Stimulated activated CD8-positive, alpha-beta memory T cell treated with anti-CD3 and anti-CD28 coated beads, Interleukin-15, amount 100 ng/mL, for 24 hours (primary cell): ENCODE measurements around the gene NRM.
"Not testable (repeated sequence)": the region's sequence is repeated elsewhere in the genome, so short reads cannot be mapped to it uniquely, and the experiment has no call there.

Experiments
- DNase-seq: peaks from one replicate; pipeline ENCODE4 v3.0.0-alpha.2; 2020; ENCODE audit warnings: low read depth

The NRM gene

DNA sequence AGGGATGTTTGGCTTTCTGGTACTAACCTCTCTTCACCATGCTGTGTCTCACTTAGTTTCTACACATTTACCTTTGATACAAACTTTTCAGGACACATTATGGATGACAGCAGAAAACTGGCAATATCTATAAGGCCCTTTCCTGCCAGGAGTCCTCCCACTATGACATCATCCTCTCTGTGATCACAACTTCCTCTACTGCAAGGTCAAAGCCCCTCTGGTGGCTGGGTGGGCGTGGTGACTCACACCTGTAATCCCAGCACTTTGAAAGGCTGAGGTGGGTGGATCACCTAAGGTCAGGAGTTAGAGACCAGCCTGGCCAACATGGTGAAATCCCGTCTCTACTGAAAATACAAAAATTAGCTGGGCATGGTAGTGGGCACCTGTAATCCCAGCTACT lies 24.5 kb downstream of the NRM start:
- DNase-seq, result not testable (repeated sequence)

- no peak for DNase-seq
These were observed 25.6 kb downstream of the NRM start for GRCh38 chr6:30664994-30665767.

DNA sequence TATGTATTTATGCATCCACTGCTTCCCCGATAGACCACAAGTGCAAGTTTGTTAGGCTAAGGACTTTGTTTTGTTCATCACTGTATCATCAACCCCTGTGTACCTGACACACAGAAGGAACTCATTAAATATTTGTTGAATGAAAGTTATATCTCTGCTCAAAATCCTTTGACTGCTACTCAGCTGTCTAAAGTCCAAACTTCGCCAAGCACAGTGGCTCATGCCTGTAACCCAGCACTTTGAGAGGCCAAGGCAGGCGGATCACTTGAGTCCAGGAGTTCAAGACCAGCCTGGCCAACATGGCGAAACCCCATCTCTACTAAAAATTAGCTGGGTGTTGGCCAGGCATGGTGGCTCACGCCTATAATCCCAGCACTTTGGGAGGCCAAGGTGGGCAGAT lies 32.9 kb downstream of the NRM start:
- not testable (repeated sequence) for DNase-seq

DNA sequence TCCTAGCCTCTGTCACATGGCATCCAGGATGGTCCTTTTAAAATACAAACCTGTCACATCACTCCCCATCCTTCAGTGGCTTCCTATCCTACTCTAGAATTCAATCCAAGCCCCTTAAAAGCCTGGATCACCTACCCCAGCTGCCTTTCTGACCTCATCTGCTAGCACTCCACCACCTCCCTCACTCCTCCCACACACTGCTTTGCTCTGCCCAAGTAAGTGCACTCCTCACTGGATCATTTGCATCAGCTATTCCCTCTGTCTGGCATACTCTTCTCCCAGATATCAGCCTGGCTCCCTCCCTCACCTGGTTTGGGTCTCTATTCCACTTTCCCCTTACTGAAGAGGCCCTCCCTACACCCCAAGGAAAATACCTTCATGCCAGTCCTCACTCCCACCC lies 33.3 kb downstream of the NRM start:
- no peak for DNase-seq

- DNase-seq, result no peak
These were observed 34.3 kb downstream of the NRM start for GRCh38 chr6:30656513-30656912.

DNA sequence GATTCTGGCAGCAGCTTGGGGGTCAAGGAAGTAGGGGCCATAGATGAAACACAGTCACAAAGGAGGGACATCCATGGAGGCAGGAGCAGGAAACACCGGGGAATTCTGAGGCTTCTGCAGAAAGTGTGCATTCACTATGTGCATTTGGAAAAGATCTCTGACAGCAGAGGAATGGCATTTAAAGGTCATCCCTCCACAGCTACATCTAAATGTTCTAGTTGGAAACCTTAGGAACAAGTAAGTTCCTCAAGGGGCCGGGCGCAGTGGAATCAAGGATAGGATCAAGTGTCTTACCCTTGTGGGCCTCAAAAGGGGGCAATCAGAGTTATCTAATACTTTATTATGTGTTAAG lies 35.1 kb downstream of the NRM start:
- DNase-seq, result no peak

GRCh38 chr6:30654798-30655742 lies 35.7 kb downstream of the NRM start:
- DNase-seq, result no peak

DNA sequence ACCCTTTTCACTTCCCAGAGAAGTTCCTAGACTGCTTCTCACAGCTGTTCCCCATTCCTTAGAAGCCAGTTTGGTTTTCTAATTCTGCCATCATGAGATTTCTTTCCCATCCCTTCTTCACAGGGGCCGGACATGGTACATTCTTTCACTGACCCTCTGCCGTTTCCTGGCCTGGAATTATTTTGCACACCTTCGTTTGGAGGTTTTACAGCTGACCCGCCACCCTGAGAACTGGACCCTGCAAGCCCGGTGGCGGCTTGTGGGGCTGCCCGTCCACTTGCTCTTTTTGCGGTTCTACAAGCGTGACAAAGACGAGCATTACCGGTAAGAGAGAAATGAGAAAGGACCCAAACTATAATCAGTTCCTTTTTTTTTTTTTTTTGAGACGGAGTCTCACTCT lies 39.6 kb downstream of the NRM start:
- DNase-seq, result no peak

DNA sequence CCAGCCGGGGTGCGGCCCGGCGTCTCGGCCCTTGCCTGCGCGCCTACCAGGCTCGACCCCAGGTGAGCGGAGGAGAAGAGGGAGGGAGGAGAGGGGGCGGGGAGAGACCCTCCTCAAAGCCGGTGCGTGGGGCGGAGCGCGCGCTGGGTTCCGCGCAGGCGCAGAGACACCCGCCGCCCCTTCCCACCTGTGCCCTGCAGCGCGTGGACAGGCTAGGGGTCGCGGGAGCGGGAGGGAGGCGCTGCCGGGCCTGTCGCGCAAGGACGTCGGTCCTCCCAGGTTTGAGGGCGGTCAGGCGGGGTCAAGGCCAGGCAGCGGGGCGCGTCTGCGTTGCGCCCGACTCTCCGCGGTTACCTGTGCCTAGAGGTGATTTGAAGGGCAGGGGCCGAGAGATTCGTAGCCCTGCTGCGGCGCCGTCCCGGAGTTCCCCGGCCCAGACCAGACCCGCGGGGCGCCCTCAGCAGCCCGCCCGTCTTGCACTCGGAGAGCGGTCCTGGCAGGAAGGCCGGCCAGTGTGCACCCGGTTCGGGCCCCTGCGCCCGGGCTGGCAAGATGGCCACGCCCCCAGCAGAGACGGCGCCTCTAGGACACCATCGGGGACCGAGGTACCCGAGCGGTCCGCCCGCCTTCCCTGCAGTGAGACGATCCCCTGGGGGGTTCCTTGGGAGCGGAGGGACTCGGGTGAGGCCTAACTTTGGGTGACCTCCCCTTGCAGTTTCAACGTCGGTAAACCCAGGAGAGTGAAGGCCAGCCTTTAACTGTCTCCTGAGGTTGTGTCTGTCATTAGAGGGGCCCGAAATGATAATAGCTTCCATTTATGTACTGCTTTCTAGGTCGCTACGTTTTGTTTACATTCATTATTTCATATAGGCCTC lies 43.3 kb downstream of the NRM start:
- DNase-seq, result peak; percentile 52

DNA sequence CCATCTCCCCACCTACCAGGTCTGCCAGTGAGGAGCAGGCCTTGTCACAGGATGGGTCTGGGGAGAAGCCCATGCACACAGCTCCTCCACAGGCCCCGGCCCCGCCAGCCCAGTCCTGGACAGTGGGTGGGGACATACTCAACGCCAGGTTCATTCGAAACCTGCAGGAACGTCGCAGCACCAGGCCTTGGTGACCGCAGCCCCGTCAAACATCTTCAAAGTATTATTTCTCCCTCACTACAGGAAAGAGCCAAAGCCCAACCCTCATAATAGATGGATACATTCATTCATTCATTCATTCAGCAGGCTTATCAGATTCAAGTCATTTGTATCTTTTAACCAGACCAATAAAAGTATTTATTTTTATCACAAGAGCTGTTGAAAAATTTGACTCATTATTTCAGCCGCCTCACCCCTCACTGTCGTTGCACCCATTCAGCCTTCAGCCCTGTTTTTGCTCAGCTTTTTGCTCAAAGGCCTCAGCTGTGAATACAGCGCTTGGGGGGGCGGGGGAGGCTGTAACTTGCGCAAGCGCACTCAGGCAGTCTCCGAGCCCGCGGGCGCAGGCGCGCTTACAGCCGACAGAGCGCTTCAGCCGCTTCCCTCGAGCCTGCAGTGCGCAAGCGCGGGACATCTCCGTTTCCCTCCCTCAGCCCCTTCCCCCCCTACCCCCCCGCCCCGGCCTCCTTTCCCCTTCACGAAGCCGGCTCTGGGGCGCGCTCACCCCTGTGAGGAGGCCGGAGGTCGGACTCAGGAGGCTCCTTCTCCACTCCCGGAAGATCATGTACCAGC lies 44.1 kb downstream of the NRM start, which contains the start of gene C6orf136:
C6orf136 (plus strand) TSS at position 684 of the 792 bp plus-strand sequence; CDS start at position 783, 99 bp downstream.
- DNase-seq, result peak; percentile 77

GRCh38 chr6:30645989-30646388 lies 44.8 kb downstream of the NRM start:
- no peak for DNase-seq

DNA sequence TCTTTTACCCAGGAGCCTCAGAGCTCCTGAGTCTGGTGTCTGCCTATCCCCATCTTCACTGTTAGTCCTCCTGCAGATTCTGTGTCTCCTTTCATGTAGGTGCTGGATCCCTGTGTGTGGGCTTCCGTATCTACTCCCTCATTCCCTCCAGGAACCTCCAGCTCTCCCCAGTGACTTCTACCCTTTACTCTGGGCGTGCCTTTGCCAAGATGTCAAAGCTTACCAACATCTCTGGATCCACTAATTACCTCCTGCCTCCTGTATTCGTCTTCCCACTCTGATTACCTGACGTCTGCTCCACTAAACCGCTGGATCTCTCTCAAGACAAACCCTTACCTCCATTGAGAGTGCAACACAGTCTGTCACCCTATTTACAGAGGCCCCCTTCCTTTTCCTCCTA lies 46.0 kb downstream of the NRM start:
- DNase-seq, result no peak

DNA sequence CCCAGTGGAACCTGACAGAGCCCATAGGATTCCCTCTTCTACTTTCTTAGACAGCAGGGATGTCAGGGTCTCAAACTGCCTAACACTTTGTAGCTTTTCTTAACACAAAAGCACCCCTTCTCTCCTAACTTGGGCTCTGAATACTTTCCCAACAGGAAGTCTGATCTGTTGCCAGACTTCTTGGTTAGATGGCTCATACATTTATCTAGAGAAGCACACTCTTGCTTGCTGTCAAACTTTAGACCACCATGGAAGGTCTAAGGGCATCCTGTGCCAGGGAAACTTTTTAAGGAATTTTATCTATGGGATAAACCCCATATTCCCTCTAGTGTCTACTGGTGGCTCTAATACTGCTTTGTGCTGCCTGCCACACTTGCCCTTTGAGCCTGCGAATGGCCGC lies 47.1 kb downstream of the NRM start:
- DNase-seq, result no peak

- DNase-seq, result no peak
These were observed 49.7 kb downstream of the NRM start for GRCh38 chr6:30641048-30641447.

DNA sequence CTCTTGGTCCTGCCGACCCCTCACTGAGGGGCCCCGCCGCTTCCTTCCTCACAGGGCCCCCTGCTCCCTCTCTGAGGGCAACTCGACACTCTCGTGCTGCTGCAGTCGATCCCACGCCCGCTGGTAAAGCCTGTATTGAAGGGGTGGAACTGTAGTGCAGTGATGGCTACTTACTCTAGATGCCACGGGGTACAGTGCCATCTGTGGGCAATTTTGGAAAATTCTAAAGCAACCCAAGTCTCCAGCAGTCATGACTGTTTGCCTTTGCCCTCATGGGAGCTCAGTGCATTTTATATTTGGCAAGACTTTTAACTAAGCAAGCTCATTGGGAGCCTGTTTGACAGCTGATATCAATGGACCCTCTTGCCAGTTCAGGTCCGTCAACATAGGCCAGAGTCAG lies 50.3 kb downstream of the NRM start:
- DNase-seq, result no peak
